22Rv1 (cell line): Measurements from ENCODE around the gene PHKB.

Experiments used
- CTCF ChIP-seq: fragments of 450-650 bp; IDR thresholded peaks from 2 replicates; pipeline ENCODE4 v1.5.1; 2017; ENCODE audit warnings: mild to moderate bottlenecking
- ZFX ChIP-seq: fragments of 450-650 bp; IDR thresholded peaks from 2 replicates; pipeline ENCODE4 v1.6.1; 2017; ENCODE audit warnings: antibody characterized with exemption, borderline replicate concordance

- TF ChIP-seq CTCF: no peak
- no peak for TF ChIP-seq ZFX
These were observed 44.3 kb upstream of the PHKB start for GRCh38 chr16:47416869-47417268.
